ENCODE measurements around the gene TSSK2. TPM values are rescaled to one million over a fixed set of nuclear protein-coding genes. Genes with fewer than 3 reads are reported as not detected.

TSSK2 gene
- total RNA-seq, 1 donor, result not detected

DNA sequence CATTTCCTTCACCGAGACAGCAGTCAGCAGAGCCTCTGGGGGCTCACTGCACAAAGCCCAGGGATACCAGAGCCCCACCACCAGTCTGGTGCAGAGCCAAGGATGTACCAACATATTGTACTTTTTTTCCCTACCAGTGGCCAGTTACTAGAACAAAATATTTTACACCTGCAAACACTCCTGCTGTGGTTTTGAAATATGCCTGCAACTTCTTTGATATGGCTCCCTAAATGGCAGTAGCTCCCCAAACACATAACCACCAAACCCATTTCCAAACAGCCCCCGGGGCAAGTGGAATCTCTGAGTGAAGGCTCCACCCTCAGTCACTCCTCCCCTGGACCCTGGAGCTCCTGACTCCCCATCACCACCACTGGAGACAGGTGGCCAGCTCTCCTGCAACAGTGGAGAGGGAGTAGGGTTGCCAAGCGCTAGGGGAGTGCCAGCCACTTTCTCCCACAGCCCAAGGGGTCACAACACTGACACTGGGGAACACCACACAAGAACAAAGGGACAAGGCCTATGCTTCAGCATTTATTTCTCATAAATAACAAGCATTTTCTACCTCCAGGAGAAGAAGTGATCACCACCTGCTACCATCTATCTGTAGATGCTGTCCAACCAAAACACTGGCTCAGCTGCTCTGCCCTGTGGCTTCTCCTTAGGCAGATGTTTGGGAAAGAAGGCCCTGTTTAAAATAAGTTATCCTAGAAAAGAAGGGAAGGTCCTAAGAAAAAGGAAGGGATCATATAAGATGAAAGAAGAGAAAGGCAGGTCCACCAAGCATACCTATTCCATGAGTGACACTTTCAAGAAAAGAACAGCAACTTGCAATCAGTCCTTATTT is 24.0 kb upstream of the TSSK2 start:
- peaks cover 84% of the 10 kb centered on the region for H3K79me2 ChIP-seq (ENCODE audit: insufficient read depth, low read length)
- H3K9me3 ChIP-seq (ENCODE audit: low read depth, low read length), result no peaks in the 10 kb centered on the region
- peaks cover 3% of the 10 kb centered on the region for H3K4me1 ChIP-seq (ENCODE audit: insufficient read depth, low read length)
- no peak overlapping the region for H3K4me3 ChIP-seq (ENCODE audit: insufficient read depth, low read length)
- H2AFZ ChIP-seq (ENCODE audit: low read length), result no peak overlapping the region
- no peaks in the 10 kb centered on the region for H3K36me3 ChIP-seq (ENCODE audit: insufficient read depth, low read length)
- no peak for DNase-seq (ENCODE audit: insufficient read length, low spot score, missing footprints)
- H3K4me2 ChIP-seq (ENCODE audit: insufficient read depth, low read length), result no peak overlapping the region
- peaks cover 82% of the 10 kb centered on the region for H4K20me1 ChIP-seq (ENCODE audit: insufficient read depth, low read length)
- no peaks in the 10 kb centered on the region for H3K27me3 ChIP-seq (ENCODE audit: insufficient read depth, low read length)
- no peak overlapping the region for H3K27ac ChIP-seq (ENCODE audit: low read depth, low read length)
- TF ChIP-seq, protein P1, sequence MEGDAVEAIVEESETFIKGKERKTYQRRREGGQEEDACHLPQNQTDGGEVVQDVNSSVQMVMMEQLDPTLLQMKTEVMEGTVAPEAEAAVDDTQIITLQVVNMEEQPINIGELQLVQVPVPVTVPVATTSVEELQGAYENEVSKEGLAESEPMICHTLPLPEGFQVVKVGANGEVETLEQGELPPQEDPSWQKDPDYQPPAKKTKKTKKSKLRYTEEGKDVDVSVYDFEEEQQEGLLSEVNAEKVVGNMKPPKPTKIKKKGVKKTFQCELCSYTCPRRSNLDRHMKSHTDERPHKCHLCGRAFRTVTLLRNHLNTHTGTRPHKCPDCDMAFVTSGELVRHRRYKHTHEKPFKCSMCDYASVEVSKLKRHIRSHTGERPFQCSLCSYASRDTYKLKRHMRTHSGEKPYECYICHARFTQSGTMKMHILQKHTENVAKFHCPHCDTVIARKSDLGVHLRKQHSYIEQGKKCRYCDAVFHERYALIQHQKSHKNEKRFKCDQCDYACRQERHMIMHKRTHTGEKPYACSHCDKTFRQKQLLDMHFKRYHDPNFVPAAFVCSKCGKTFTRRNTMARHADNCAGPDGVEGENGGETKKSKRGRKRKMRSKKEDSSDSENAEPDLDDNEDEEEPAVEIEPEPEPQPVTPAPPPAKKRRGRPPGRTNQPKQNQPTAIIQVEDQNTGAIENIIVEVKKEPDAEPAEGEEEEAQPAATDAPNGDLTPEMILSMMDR (IDR thresholded peaks at IDR 0.05; ENCODE audit: extremely low read depth, low read depth, low read length), result no peak

DNA sequence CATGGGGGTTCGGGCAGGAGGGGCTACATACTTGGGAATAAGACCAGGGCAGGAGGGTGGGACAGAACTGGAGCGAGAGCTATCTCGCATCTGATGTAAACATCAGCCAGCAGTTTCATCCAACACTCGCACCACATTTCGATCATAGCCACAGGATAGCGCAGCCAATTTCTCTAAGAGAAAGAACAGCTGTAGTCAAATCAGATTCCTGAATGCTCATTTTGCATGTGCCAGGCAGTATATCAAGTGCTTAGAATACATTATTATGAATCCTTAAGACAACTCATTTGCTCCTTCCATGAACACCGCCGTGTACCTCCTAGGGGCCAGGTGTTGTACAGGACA is 23.4 kb upstream of the TSSK2 start:
- peaks cover 84% of the 10 kb centered on the region for H4K20me1 ChIP-seq (ENCODE audit: insufficient read depth, low read length)
- H3K36me3 ChIP-seq (ENCODE audit: insufficient read depth, low read length), result no peaks in the 10 kb centered on the region
- no peak overlapping the region for H3K27ac ChIP-seq (ENCODE audit: low read depth, low read length)
- H2AFZ ChIP-seq (ENCODE audit: low read length), result no peak overlapping the region
- H3K4me1 ChIP-seq (ENCODE audit: insufficient read depth, low read length), result peaks cover 3% of the 10 kb centered on the region
- H3K79me2 ChIP-seq (ENCODE audit: insufficient read depth, low read length), result peaks cover 80% of the 10 kb centered on the region
- H3K4me2 ChIP-seq (ENCODE audit: insufficient read depth, low read length), result no peak overlapping the region
- no peaks in the 10 kb centered on the region for H3K27me3 ChIP-seq (ENCODE audit: insufficient read depth, low read length)
- no peaks in the 10 kb centered on the region for H3K9me3 ChIP-seq (ENCODE audit: low read depth, low read length)
- no peak overlapping the region for H3K4me3 ChIP-seq (ENCODE audit: insufficient read depth, low read length)
- no peak for DNase-seq (ENCODE audit: insufficient read length, low spot score, missing footprints)
- TF ChIP-seq, protein P1 (IDR thresholded peaks at IDR 0.05; ENCODE audit: extremely low read depth, low read depth, low read length), result no peak

GRCh38 chr22:19108807-19109197 is 22.3 kb upstream of the TSSK2 start:
- Histone ChIP-seq H3K27me3 (ENCODE audit: insufficient read depth, low read length) (no peaks in the 10 kb centered on the region), H3K27ac (ENCODE audit: low read depth, low read length) (no peak overlapping the region), H2AFZ (ENCODE audit: low read length) (no peak overlapping the region), H4K20me1 (ENCODE audit: insufficient read depth, low read length) (peaks cover 83% of the 10 kb centered on the region), H3K79me2 (ENCODE audit: insufficient read depth, low read length) (peaks cover 80% of the 10 kb centered on the region), H3K4me1 (ENCODE audit: insufficient read depth, low read length) (peaks cover 3% of the 10 kb centered on the region), H3K4me2 (ENCODE audit: insufficient read depth, low read length) (no peak overlapping the region), H3K4me3 (ENCODE audit: insufficient read depth, low read length) (no peak overlapping the region), H3K36me3 (ENCODE audit: insufficient read depth, low read length) (no peaks in the 10 kb centered on the region), H3K9me3 (ENCODE audit: low read depth, low read length) (no peaks in the 10 kb centered on the region)
- TF ChIP-seq, protein P1 (IDR thresholded peaks at IDR 0.05; ENCODE audit: extremely low read depth, low read depth, low read length), result no peak
- DNase-seq (ENCODE audit: insufficient read length, low spot score, missing footprints), result no peak

DNA sequence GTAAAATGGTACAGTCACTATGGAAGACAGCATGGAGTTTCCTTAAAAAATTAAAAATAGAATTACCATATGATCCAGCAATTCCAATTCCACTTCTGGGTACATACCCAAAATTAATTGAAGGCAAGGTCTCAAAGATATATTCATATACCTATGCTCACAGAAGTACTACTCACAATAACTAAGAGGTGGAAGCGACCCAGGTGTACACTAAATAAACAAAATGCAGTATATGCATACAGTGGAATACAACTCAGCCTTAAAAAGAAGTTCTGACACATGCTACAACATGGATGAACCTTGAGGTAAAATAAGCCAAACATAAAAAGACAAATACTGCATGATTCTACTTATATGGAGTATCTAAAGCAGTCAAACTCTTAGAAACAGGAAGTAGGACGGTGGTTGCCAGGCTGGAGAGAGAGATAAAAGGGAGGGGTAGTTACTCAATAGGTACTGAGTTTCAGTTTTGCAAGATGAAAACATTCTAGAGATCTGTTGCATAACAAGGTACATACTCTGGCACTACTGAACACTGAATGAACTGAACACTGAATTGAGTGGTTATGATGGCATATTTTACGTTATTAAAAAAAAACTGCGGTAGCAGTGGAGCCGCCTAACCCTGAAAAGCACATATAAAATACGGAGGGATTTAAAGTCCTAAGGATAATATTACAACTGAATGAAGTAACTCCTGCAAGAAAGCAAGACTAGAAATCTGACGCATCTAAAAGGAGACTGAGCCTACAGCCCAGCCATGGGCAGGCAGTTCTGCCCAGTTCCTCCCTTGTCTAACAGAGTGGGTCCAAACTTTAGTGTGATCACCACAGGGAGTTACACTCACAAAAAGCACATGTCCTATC is 21.7 kb upstream of the TSSK2 start:
- Histone ChIP-seq H3K4me2 (ENCODE audit: insufficient read depth, low read length) (peak overlapping the region; percentile 50), H4K20me1 (ENCODE audit: insufficient read depth, low read length) (peaks cover 80% of the 10 kb centered on the region), H3K4me1 (ENCODE audit: insufficient read depth, low read length) (peaks cover 3% of the 10 kb centered on the region), H2AFZ (ENCODE audit: low read length) (no peak overlapping the region), H3K9me3 (ENCODE audit: low read depth, low read length) (no peaks in the 10 kb centered on the region), H3K36me3 (ENCODE audit: insufficient read depth, low read length) (no peaks in the 10 kb centered on the region), H3K79me2 (ENCODE audit: insufficient read depth, low read length) (peaks cover 77% of the 10 kb centered on the region), H3K27ac (ENCODE audit: low read depth, low read length) (no peak overlapping the region), H3K4me3 (ENCODE audit: insufficient read depth, low read length) (peak overlapping the region; percentile 5), H3K27me3 (ENCODE audit: insufficient read depth, low read length) (no peaks in the 10 kb centered on the region)
- TF ChIP-seq, protein P1 (IDR thresholded peaks at IDR 0.05; ENCODE audit: extremely low read depth, low read depth, low read length), result no peak
- no peak for DNase-seq (ENCODE audit: insufficient read length, low spot score, missing footprints)

All from osteoblast (primary cell).